ENCODE results near the gene TSPAN18.

Gene TSPAN18

DNA sequence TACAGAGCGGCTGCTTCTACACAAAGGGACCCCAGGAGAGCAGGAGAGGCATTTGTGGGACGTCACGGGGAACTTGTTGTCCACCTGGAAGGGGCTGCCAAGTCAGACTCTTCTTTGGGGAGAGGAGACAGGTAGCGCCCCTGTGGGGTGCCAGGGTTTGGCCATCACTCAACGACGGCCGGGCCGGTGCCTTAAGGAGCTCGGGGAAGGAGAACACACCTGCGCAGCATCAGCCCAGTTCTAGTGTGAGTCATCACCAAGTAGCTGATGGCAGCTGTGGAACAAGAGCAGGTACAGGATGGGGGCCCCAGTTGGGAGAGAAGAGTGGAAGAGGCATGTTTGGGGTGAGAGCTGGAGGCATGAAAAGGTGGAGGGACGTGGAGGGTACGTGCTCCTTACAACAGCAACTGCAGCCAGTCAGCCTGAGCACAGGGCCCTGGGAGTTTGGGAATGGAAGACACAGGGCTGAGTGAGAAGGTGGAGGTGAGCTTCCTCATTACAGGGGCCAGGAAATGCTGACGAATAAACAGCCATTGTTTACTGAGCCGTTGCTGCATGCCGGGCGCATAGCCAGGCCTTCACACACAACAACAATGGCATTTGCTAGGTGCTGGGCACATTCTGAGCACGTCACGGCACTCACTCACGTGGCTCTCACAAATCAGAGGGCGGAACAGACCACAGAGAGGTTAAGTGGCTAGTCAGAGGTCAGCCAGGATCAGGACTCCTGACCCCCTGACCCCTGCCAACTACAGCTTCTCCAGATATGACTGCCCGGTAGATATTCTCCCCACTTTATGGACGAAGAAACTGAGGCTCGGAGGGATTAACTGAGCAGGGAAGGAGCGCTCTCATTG lies 253.0 kb downstream of the TSPAN18 start:
- DNase-seq (ENCODE audit: low spot score) = no peak

GRCh38 chr11:44980533-44981427 lies 254.0 kb downstream of the TSPAN18 start:
- no peak for DNase-seq (ENCODE audit: low spot score)

Data from AG08395 (cell line).